B cell (primary cell): ENCODE measurements around the gene GDPD3.

Source experiments
- EZH2 ChIP-seq: IDR thresholded peaks from 2 replicates; pipeline ENCODE4 v1.6.1; 2012; ENCODE audit warnings: borderline replicate concordance, low read depth, mild to moderate bottlenecking, moderate library complexity, low read length; ENCODE audit not compliant: insufficient read depth, poor library complexity, severe bottlenecking
- TF ChIP-seq, protein P1 (sequence below): fragments of 200-600 bp; IDR thresholded peaks from one replicate; pipeline ENCODE4 v1.8.0; 2022; ENCODE audit warnings: antibody characterized with exemption, mild to moderate bottlenecking

DNA sequence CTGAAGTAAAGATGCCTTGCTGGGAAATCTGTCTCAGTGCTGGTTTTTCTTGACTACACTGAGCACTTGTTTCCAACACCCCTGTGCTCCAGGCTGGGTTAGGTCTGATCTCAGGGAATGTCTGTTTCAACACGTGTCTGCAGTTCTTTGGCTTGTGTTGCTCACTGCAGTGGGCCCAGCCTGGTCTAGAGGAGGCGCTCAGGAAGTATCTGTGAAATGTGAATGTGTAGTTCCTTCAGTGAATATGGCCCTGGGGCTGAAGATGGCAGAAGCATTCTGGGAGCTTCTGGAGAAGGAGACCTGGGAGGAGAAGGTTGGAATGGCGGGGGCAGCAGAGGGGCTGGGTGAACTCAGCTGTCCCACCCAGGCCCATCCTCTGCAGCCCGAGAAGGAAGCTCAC is 9.2 kb downstream of the GDPD3 start:
- TF ChIP-seq, protein P1, sequence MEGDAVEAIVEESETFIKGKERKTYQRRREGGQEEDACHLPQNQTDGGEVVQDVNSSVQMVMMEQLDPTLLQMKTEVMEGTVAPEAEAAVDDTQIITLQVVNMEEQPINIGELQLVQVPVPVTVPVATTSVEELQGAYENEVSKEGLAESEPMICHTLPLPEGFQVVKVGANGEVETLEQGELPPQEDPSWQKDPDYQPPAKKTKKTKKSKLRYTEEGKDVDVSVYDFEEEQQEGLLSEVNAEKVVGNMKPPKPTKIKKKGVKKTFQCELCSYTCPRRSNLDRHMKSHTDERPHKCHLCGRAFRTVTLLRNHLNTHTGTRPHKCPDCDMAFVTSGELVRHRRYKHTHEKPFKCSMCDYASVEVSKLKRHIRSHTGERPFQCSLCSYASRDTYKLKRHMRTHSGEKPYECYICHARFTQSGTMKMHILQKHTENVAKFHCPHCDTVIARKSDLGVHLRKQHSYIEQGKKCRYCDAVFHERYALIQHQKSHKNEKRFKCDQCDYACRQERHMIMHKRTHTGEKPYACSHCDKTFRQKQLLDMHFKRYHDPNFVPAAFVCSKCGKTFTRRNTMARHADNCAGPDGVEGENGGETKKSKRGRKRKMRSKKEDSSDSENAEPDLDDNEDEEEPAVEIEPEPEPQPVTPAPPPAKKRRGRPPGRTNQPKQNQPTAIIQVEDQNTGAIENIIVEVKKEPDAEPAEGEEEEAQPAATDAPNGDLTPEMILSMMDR = no peak
- no peak for TF ChIP-seq EZH2
